ENCODE data around the gene ZNF597. TPM values are rescaled to one million over a fixed set of nuclear protein-coding genes. Genes with fewer than 3 reads are reported as not detected.

The ZNF597 gene
- total RNA-seq, 1 experiment from 2014 or later: 2.2 TPM

DNA sequence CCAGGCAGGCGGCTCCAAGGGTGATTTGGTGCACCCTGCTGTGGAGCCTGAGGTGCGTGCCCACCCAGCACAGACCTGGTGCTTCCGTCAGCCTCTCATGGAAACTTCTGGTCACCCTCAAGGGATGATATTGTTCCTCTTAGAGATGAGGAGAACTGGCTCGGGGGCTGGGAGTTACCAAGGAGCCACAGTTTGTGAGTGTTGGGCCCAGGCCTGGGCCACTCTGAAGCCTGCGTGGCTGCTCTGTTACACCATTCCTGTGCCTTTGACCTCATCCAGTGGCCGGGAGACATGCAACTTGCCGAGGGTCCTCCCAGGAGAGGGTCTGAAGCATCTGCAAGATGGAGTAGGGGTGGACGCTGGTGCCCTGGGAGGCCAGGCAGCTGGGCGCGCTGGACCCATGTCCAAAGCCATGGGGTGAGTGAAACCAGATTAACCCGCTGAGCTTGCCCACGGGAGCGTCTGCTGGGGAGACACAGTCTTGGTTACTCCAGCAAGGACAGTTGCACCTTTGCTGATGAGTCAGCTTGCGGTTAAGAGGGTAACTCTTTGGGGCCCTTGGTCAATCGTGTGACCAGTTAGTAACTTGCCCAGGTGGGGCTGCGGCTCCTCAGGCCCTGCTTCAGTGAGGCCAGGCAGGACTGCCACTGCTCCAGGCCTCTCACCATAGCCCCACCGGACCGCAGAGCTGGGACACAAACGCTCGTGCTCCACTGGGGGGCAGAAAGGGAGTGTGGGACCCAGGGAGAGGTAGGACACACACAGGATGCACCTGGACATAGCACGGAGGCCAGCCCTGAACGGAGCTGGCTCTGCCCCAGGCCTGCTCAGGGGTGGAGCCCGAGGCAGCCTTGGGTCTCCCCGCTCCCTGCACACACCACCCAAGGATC is 44.5 kb upstream of the ZNF597 start (continued):
- no peak for TF ChIP-seq SMAD3 (CRISPR knock-in tag; IDR thresholded peaks at IDR 0.05; ENCODE audit: borderline replicate concordance)
- TF ChIP-seq, protein P1, sequence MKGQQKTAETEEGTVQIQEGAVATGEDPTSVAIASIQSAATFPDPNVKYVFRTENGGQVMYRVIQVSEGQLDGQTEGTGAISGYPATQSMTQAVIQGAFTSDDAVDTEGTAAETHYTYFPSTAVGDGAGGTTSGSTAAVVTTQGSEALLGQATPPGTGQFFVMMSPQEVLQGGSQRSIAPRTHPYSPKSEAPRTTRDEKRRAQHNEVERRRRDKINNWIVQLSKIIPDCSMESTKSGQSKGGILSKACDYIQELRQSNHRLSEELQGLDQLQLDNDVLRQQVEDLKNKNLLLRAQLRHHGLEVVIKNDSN (CRISPR knock-in tag; IDR thresholded peaks at IDR 0.05): no peak
- no peak for TF ChIP-seq SP1 (CRISPR knock-in tag; conservative IDR thresholded peaks at IDR 0.05)

DNA sequence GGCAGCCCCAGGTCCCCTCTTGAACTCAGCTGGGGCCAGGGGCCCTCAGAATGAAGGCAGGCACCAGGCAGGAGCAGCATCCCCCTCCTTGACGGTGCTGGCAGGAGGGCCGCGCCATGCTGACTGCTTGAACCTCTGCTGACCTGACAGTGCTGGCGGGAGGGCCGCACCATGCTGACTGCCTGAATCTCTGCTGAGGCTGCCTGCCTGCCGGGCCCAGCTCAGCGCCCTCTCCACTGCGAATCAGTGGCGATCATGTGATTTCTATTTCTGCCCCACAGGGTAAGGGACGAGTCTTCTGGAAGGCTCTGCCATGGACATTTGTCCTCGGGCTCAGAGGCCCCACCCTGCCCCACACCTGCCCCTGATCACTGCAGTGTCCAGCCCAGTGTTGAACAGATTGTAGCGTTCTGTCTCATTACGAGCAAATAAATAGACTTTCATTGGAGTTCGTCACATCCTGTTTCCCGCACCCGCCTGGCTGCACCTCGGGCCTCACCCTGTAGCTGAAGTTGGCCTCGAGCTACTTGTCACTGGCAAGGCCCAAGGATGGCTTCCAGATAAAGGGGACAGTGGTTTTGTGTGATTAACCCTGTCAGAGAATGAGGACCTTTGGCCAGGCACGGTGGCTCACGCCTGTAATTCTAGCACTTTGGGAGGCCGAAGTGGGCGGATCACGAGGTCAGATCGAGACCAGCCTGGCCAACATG is 43.4 kb upstream of the ZNF597 start:
- no peaks in the 10 kb centered on the region for H3K9me3 Mint-ChIP-seq
- no peak overlapping the region for H3K4me3 Mint-ChIP-seq

More for the DNA sequence above, 43.4 kb upstream of the ZNF597 start:
- POLR2A ChIA-PET: no interaction called here
- TF ChIP-seq, protein P1 (CRISPR knock-in tag; IDR thresholded peaks at IDR 0.05): no peak
- TF ChIP-seq NR1H2 (CRISPR knock-in tag; IDR thresholded peaks at IDR 0.05): no peak
- TF ChIP-seq ZNF263 (CRISPR knock-in tag; IDR thresholded peaks at IDR 0.05; ENCODE audit: low read depth): no peak
- no peak for TF ChIP-seq CREM (CRISPR knock-in tag; IDR thresholded peaks at IDR 0.05)
- TF ChIP-seq, protein P2, sequence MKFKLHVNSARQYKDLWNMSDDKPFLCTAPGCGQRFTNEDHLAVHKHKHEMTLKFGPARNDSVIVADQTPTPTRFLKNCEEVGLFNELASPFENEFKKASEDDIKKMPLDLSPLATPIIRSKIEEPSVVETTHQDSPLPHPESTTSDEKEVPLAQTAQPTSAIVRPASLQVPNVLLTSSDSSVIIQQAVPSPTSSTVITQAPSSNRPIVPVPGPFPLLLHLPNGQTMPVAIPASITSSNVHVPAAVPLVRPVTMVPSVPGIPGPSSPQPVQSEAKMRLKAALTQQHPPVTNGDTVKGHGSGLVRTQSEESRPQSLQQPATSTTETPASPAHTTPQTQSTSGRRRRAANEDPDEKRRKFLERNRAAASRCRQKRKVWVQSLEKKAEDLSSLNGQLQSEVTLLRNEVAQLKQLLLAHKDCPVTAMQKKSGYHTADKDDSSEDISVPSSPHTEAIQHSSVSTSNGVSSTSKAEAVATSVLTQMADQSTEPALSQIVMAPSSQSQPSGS (CRISPR knock-in tag; IDR thresholded peaks at IDR 0.05; ENCODE audit: borderline replicate concordance, low read depth): no peak
- TF ChIP-seq, protein P3, sequence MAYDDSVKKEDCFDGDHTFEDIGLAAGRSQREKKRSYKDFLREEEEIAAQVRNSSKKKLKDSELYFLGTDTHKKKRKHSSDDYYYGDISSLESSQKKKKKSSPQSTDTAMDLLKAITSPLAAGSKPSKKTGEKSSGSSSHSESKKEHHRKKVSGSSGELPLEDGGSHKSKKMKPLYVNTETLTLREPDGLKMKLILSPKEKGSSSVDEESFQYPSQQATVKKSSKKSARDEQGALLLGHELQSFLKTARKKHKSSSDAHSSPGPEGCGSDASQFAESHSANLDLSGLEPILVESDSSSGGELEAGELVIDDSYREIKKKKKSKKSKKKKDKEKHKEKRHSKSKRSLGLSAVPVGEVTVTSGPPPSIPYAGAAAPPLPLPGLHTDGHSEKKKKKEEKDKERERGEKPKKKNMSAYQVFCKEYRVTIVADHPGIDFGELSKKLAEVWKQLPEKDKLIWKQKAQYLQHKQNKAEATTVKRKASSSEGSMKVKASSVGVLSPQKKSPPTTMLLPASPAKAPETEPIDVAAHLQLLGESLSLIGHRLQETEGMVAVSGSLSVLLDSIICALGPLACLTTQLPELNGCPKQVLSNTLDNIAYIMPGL (CRISPR knock-in tag; IDR thresholded peaks at IDR 0.05): no peak
- no peak for TF ChIP-seq ZNF138 (CRISPR knock-in tag; conservative IDR thresholded peaks at IDR 0.05)
- no peak for TF ChIP-seq ZNF423 (CRISPR knock-in tag; IDR thresholded peaks at IDR 0.05)
- TF ChIP-seq, protein P4, sequence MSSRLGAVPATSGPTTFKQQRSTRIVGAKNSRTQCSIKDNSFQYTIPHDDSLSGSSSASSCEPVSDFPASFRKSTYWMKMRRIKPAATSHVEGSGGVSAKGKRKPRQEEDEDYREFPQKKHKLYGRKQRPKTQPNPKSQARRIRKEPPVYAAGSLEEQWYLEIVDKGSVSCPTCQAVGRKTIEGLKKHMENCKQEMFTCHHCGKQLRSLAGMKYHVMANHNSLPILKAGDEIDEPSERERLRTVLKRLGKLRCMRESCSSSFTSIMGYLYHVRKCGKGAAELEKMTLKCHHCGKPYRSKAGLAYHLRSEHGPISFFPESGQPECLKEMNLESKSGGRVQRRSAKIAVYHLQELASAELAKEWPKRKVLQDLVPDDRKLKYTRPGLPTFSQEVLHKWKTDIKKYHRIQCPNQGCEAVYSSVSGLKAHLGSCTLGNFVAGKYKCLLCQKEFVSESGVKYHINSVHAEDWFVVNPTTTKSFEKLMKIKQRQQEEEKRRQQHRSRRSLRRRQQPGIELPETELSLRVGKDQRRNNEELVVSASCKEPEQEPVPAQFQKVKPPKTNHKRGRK (CRISPR knock-in tag; IDR thresholded peaks at IDR 0.05; ENCODE audit: borderline replicate concordance): no peak
- no peak for TF ChIP-seq MXD4 (CRISPR knock-in tag; IDR thresholded peaks at IDR 0.05; ENCODE audit: borderline replicate concordance)
- no peak for TF ChIP-seq SP1 (CRISPR knock-in tag; conservative IDR thresholded peaks at IDR 0.05)
- no peak for TF ChIP-seq EMX1 (CRISPR knock-in tag; IDR thresholded peaks at IDR 0.05)
- TF ChIP-seq, protein P5, sequence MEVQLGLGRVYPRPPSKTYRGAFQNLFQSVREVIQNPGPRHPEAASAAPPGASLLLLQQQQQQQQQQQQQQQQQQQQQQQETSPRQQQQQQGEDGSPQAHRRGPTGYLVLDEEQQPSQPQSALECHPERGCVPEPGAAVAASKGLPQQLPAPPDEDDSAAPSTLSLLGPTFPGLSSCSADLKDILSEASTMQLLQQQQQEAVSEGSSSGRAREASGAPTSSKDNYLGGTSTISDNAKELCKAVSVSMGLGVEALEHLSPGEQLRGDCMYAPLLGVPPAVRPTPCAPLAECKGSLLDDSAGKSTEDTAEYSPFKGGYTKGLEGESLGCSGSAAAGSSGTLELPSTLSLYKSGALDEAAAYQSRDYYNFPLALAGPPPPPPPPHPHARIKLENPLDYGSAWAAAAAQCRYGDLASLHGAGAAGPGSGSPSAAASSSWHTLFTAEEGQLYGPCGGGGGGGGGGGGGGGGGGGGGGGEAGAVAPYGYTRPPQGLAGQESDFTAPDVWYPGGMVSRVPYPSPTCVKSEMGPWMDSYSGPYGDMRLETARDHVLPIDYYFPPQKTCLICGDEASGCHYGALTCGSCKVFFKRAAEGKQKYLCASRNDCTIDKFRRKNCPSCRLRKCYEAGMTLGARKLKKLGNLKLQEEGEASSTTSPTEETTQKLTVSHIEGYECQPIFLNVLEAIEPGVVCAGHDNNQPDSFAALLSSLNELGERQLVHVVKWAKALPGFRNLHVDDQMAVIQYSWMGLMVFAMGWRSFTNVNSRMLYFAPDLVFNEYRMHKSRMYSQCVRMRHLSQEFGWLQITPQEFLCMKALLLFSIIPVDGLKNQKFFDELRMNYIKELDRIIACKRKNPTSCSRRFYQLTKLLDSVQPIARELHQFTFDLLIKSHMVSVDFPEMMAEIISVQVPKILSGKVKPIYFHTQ (CRISPR knock-in tag; IDR thresholded peaks at IDR 0.05): no peak
- no peak for TF ChIP-seq GTF2I (CRISPR knock-in tag; conservative IDR thresholded peaks at IDR 0.05)
- DNase-seq (ENCODE audit: low spot score): no peak
- CTCF ChIA-PET: interaction anchor here (1.4 to 1.5 kb wide), 2 partner anchors 14 to 17 kb away, joined by 3 to 6 read pairs; partner anchors contain the start of gene CLUAP1
- Mint-ChIP-seq H3K36me3 (peaks cover 23% of the 10 kb centered on the region), H3K4me1 (peaks cover 1% of the 10 kb centered on the region), H3K27ac (no peak overlapping the region; the same call in 1 of the 2 replicates), H3K27me3 (ENCODE audit: low read depth) (no peaks in the 10 kb centered on the region)
- ATAC-seq: no peak

Data from WTC11 (cell line).